ENCODE results near the gene RUNX2.

The RUNX2 gene

DNA sequence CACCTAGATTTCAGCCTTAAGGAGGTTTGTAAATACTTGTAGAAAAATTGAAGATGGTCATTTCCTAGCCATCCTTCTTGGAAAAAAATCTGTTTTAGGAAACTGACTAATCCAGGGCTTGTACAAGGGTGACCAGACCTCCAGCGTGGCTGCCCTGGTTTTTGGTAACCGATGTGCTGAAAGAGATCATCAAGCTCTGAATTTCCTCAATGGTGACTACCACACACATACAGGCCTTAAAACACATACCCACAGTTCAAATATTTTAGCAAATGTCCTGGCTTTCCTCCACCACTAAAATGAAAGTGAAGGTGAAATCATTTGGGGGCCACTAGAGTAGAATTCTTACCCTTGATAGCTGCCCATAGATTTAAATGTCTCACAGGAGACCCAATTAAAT is 264.9 kb downstream of the RUNX2 start:
- Histone ChIP-seq H3K27ac (ENCODE audit: low read depth, low read length) (no peak overlapping the region), H3K4me3 (ENCODE audit: low read depth, low read length) (no peak overlapping the region), H3K4me1 (ENCODE audit: control insufficient read depth, insufficient read depth, low read length) (peaks cover 19% of the 10 kb centered on the region), H3K27me3 (ENCODE audit: control insufficient read depth, insufficient read depth, low read length) (no peaks in the 10 kb centered on the region), H3K36me3 (ENCODE audit: control insufficient read depth, insufficient read depth, low read length) (no peaks in the 10 kb centered on the region), H3K9ac (ENCODE audit: low read length) (no peak overlapping the region), H3K9me3 (ENCODE audit: control insufficient read depth, insufficient read depth, low read depth, low read length) (no peaks in the 10 kb centered on the region)

DNA sequence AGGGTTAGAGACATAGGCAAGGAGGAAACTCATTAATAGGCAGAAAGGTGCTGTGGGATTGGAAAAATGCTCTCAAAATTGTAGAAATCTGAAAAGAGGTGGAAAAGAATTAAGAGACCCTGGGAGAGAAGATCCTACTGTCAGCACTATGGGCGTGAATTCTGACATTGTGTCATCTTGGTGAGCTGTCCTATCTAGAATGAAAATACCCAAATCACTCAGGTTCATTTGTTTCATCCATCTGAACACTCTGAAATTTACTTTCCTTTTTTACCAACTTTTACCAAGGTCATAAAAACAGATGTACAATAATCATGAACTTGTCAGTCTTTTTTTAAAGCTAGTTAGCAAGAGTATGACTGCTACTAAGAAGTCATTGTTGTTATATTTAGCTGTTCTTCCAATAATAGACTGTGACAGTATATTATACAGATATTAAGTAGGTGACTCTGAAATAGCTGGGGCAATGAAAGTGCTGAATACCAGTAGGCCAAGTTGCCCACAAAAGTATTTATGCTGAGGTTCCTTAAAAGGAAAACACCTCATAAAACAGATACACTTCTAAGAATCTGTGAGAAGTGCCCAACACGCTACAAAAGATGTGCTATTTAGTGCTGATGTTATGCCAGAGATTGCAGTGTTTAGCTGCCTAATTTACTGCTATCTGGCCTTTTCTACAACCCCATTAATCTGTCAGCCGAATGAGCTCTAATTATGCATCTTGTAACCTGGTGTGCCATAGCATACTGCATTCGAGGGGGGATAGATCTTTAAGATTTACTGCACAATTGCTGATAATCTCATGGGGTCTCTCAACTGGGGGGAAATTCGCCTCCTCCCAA is 267.1 kb downstream of the RUNX2 start:
- Histone ChIP-seq H3K4me3 (ENCODE audit: low read depth, low read length) (no peak overlapping the region), H3K36me3 (ENCODE audit: control insufficient read depth, insufficient read depth, low read length) (no peaks in the 10 kb centered on the region), H3K4me1 (ENCODE audit: control insufficient read depth, insufficient read depth, low read length) (peaks cover 19% of the 10 kb centered on the region), H3K27ac (ENCODE audit: low read depth, low read length) (no peak overlapping the region), H3K27me3 (ENCODE audit: control insufficient read depth, insufficient read depth, low read length) (no peaks in the 10 kb centered on the region), H3K9me3 (ENCODE audit: control insufficient read depth, insufficient read depth, low read depth, low read length) (no peaks in the 10 kb centered on the region), H3K9ac (ENCODE audit: low read length) (no peak overlapping the region)

DNA sequence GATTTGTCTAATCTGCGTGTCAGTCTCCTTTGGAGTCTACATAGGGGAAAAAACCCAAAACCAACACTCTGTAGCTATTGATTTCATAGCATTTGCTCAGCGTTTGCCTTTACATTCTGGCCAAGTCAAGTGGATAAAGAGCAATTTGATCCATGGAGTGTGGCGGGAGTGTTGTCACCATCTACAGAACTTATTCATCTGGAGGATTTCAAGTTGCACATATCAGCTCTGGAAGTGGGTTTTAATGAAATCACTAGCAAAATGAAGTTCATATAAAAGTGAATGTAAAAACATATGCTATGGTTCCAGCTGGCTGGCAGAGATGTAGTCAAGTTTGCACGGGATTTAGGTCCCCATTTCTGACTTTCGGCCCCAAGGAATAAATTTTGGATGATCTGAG is 269.3 kb downstream of the RUNX2 start:
- H3K4me1 ChIP-seq (ENCODE audit: control insufficient read depth, insufficient read depth, low read length): peaks cover 2% of the 10 kb centered on the region; the same call in 1 of the 2 replicates
- H3K27me3 ChIP-seq (ENCODE audit: control insufficient read depth, insufficient read depth, low read length): no peaks in the 10 kb centered on the region
- no peak overlapping the region for H3K4me3 ChIP-seq (ENCODE audit: low read depth, low read length)
- H3K9me3 ChIP-seq (ENCODE audit: control insufficient read depth, insufficient read depth, low read depth, low read length): no peaks in the 10 kb centered on the region
- H3K36me3 ChIP-seq (ENCODE audit: control insufficient read depth, insufficient read depth, low read length): no peaks in the 10 kb centered on the region
- H3K27ac ChIP-seq (ENCODE audit: low read depth, low read length): no peak overlapping the region
- no peak overlapping the region for H3K9ac ChIP-seq (ENCODE audit: low read length)

DNA sequence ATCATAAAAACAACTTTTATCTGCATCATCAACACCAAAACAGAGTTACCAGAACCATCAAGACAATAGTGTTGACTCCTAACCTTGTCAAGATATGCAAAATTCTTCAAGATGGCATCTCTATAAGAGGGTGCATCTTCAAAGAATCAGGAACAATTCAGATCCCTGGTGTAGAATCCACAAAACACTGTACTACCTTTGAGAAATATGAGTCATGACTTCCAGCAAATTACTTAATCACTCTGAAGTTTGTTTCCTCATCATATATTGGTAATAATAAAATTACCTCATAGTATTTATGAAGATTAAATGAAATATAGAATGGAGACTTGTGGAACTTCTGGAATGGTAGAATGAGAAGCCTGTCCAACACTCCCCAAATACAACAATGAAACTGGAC is 270.9 kb downstream of the RUNX2 start:
- H3K27ac ChIP-seq (ENCODE audit: low read depth, low read length): no peak overlapping the region
- H3K4me3 ChIP-seq (ENCODE audit: low read depth, low read length): no peak overlapping the region
- H3K9me3 ChIP-seq (ENCODE audit: control insufficient read depth, insufficient read depth, low read depth, low read length): no peaks in the 10 kb centered on the region
- no peaks in the 10 kb centered on the region for H3K27me3 ChIP-seq (ENCODE audit: control insufficient read depth, insufficient read depth, low read length)
- no peak overlapping the region for H3K9ac ChIP-seq (ENCODE audit: low read length)
- no peaks in the 10 kb centered on the region for H3K4me1 ChIP-seq (ENCODE audit: control insufficient read depth, insufficient read depth, low read length)
- H3K36me3 ChIP-seq (ENCODE audit: control insufficient read depth, insufficient read depth, low read length): no peaks in the 10 kb centered on the region

DNA sequence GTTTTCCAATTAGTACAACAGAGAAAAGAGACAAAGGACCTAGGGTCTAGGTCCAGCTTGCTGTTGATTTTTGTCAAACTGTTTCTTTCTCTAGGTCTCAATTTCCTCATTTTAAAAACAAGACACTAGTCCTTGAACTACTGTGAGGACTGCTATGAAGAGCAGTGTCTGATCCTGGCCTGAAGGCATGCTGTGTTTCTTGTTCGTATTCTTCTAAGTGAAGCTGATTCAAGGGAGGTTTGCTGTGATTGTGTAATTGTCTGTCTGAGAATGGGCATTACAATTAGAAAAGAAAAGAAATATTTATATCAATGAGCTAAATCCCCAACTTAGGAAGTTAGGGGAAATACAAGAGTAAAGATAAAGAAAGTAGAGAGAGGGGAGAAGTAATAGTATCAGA is 277.8 kb downstream of the RUNX2 start:
- Histone ChIP-seq H3K27me3 (ENCODE audit: control insufficient read depth, insufficient read depth, low read length) (no peaks in the 10 kb centered on the region), H3K27ac (ENCODE audit: low read depth, low read length) (no peak overlapping the region)

DNA sequence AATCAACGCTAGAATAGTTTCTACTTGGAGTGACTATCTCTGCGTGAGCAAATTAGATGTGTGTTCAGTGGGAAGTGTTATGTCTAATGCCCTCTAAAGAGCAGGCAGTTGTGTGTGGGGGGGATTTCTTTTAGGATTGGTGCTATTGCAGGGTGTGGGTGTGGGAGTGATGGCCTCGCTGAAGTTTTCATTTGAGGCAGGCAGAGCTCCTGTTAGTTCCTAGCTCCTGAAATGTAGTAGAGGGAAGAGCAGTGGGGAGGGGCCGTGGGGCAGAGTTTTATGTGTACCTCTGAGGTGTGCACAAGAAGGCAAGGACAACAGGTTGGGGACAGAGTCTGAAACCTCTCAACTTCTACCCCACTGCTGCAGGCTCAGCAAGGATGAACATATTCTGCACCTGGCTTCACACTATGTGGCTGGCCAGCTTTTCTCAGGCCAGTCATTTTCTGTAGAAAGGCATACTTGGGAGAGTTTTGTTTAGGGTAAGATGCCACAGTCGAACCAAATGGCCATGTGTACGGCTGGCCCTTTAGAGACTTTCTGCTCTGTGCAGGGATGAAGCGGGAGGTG is 278.8 kb downstream of the RUNX2 start:
- Histone ChIP-seq H3K27ac (ENCODE audit: low read depth, low read length) (no peak overlapping the region), H3K4me3 (ENCODE audit: low read depth, low read length) (no peak overlapping the region), H3K36me3 (ENCODE audit: control insufficient read depth, insufficient read depth, low read length) (no peaks in the 10 kb centered on the region), H3K9ac (ENCODE audit: low read length) (no peak overlapping the region), H3K9me3 (ENCODE audit: control insufficient read depth, insufficient read depth, low read depth, low read length) (no peaks in the 10 kb centered on the region), H3K4me1 (ENCODE audit: control insufficient read depth, insufficient read depth, low read length) (no peaks in the 10 kb centered on the region), H3K27me3 (ENCODE audit: control insufficient read depth, insufficient read depth, low read length) (no peaks in the 10 kb centered on the region)

More for the DNA sequence above, 277.8 kb downstream of the RUNX2 start:
- H3K9ac ChIP-seq (ENCODE audit: low read length): no peak overlapping the region
- no peaks in the 10 kb centered on the region for H3K36me3 ChIP-seq (ENCODE audit: control insufficient read depth, insufficient read depth, low read length)
- H3K4me1 ChIP-seq (ENCODE audit: control insufficient read depth, insufficient read depth, low read length): no peaks in the 10 kb centered on the region
- H3K4me3 ChIP-seq (ENCODE audit: low read depth, low read length): no peak overlapping the region
- H3K9me3 ChIP-seq (ENCODE audit: control insufficient read depth, insufficient read depth, low read depth, low read length): no peaks in the 10 kb centered on the region

DNA sequence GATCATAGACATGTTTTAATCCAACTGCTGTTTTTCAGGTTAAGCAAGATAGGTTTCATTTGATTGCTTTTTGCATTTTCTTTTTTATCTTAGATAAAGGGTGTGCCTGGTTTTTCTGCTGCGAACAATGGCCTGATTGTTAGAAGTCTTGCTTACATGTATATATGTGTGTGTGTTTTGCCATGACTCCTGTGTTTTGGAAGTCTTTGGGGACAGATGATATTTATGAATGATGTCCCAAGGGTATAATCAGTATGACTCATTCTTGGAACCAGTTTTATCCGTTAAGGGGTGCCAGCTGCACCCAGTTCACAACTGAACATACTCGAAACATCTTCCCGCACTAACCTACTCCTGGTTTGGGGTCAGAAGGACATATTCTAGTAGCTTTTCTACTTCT is 279.7 kb downstream of the RUNX2 start:
- Histone ChIP-seq H3K27me3 (ENCODE audit: control insufficient read depth, insufficient read depth, low read length) (no peaks in the 10 kb centered on the region), H3K9me3 (ENCODE audit: control insufficient read depth, insufficient read depth, low read depth, low read length) (no peaks in the 10 kb centered on the region), H3K9ac (ENCODE audit: low read length) (no peak overlapping the region), H3K27ac (ENCODE audit: low read depth, low read length) (no peak overlapping the region), H3K36me3 (ENCODE audit: control insufficient read depth, insufficient read depth, low read length) (no peaks in the 10 kb centered on the region), H3K4me3 (ENCODE audit: low read depth, low read length) (no peak overlapping the region), H3K4me1 (ENCODE audit: control insufficient read depth, insufficient read depth, low read length) (no peaks in the 10 kb centered on the region)

DNA sequence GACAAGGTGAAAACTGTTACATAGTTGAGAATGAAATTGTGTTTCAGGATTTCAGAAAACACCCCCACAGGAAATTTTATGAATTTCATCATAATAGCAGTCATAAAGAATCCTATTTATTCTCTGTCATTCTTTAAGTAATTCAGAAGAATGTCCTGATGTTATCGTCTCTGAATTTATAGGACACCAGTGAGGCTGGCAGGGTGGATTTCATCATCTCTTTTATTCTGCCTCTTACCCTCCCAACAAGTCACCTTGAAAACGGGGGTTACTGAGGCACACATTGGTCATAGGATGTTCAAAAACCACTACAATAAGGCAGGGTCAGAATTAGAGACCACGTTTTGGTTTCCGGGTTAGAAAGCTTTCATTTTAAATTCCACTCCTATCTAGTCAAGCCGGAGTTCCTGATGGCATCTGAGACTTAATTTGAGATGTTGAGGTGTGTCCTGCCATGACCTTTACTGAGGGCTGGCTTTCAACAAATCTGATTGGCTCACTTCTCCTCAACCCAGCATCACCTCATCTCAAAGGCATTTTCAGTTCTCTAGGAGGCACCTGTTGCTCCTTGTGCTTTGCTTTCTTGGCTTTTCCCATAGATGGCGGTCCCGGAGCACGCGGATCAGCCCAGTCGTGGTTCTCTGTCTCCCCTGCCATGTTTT is 280.3 kb downstream of the RUNX2 start:
- H3K9ac ChIP-seq (ENCODE audit: low read length): no peak overlapping the region
- H3K36me3 ChIP-seq (ENCODE audit: control insufficient read depth, insufficient read depth, low read length): no peaks in the 10 kb centered on the region
- no peak overlapping the region for H3K27ac ChIP-seq (ENCODE audit: low read depth, low read length)
- H3K27me3 ChIP-seq (ENCODE audit: control insufficient read depth, insufficient read depth, low read length): no peaks in the 10 kb centered on the region
- no peaks in the 10 kb centered on the region for H3K9me3 ChIP-seq (ENCODE audit: control insufficient read depth, insufficient read depth, low read depth, low read length)
- H3K4me1 ChIP-seq (ENCODE audit: control insufficient read depth, insufficient read depth, low read length): no peaks in the 10 kb centered on the region
- H3K4me3 ChIP-seq (ENCODE audit: low read depth, low read length): no peak overlapping the region

DNA sequence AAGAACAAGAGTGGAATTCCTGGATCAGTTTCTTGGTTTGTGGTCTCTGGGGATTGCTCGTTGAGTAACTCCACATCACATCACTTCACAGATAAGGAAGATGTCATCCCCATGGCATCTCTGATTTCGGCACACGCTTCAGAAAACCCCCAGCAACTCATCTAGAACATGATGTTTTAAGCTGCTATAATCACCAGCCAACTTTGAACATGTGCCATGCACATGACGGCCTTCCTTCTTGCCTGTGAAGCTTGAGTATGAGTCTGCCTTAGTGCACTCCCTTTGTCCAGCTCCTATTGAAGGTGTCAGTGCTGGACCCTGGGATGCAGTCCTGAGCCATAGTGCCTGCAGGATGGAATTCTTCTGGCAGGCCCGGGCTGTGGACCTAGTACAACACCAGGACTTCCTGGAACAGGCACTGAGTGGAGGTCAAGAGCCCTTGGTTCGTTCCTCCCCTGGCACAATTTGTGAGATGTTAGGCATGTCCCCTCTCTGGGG is 281.1 kb downstream of the RUNX2 start:
- H3K9me3 ChIP-seq (ENCODE audit: control insufficient read depth, insufficient read depth, low read depth, low read length): no peaks in the 10 kb centered on the region
- H3K4me3 ChIP-seq (ENCODE audit: low read depth, low read length): no peak overlapping the region
- H3K9ac ChIP-seq (ENCODE audit: low read length): no peak overlapping the region
- H3K4me1 ChIP-seq (ENCODE audit: control insufficient read depth, insufficient read depth, low read length): no peaks in the 10 kb centered on the region
- no peaks in the 10 kb centered on the region for H3K27me3 ChIP-seq (ENCODE audit: control insufficient read depth, insufficient read depth, low read length)
- no peaks in the 10 kb centered on the region for H3K36me3 ChIP-seq (ENCODE audit: control insufficient read depth, insufficient read depth, low read length)
- no peak overlapping the region for H3K27ac ChIP-seq (ENCODE audit: low read depth, low read length)

DNA sequence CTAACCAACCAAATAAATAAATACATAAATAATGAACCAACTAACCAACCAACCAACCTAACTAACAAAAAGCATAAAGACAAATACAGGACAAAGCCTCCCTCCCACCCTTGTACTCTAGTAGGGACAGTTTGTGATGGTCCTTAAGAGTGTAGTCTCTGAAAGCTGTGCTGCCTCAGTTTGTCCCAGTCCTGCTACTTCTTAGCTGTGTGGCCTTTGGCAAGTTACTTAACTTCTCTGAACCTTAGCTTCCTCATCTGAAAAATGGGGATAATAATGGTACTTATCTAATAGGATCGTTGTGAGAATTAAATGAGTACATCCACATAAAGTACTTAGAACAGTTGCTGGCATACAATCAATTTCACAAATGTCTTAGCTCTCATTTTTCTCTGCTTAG is 282.2 kb downstream of the RUNX2 start:
- Histone ChIP-seq H3K36me3 (ENCODE audit: control insufficient read depth, insufficient read depth, low read length) (no peaks in the 10 kb centered on the region), H3K9me3 (ENCODE audit: control insufficient read depth, insufficient read depth, low read depth, low read length) (no peaks in the 10 kb centered on the region), H3K27ac (ENCODE audit: low read depth, low read length) (no peak overlapping the region), H3K4me3 (ENCODE audit: low read depth, low read length) (no peak overlapping the region), H3K9ac (ENCODE audit: low read length) (no peak overlapping the region), H3K4me1 (ENCODE audit: control insufficient read depth, insufficient read depth, low read length) (no peaks in the 10 kb centered on the region), H3K27me3 (ENCODE audit: control insufficient read depth, insufficient read depth, low read length) (no peaks in the 10 kb centered on the region)

DNA sequence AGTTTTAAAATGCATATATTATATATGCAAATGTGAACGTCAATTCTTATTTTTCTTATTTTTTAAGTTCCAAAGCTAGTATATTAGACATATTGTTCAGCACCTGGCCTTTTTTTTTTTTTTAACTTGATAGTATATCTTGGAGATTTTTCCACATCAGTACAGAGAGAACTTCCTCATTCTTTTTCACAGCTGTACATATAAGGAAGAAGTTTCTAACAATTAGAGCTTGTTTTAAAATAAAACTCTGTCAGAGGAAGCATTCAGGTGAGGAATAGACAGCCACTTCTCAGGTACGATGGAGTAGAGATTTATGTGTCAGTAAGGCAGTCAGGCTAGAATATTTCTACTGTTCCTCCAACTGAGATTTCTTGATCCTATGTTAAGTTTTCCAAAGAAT is 282.7 kb downstream of the RUNX2 start:
- Histone ChIP-seq H3K36me3 (ENCODE audit: control insufficient read depth, insufficient read depth, low read length) (no peaks in the 10 kb centered on the region), H3K9me3 (ENCODE audit: control insufficient read depth, insufficient read depth, low read depth, low read length) (no peaks in the 10 kb centered on the region), H3K9ac (ENCODE audit: low read length) (no peak overlapping the region), H3K27me3 (ENCODE audit: control insufficient read depth, insufficient read depth, low read length) (no peaks in the 10 kb centered on the region), H3K4me1 (ENCODE audit: control insufficient read depth, insufficient read depth, low read length) (no peaks in the 10 kb centered on the region), H3K27ac (ENCODE audit: low read depth, low read length) (no peak overlapping the region), H3K4me3 (ENCODE audit: low read depth, low read length) (no peak overlapping the region)

Data from HUES6 (cell line).